ENCODE data around the gene ZMYM3. TPM values are rescaled to one million over a fixed set of nuclear protein-coding genes. Genes with fewer than 3 reads are reported as not detected.

The ZMYM3 gene
- total RNA-seq, 2 experiments from 2014 or later = 23.8 to 40.3 TPM

- Histone ChIP-seq H2AFZ (ENCODE audit: low read length) (peak overlapping the region; percentile 87), H3K79me2 (ENCODE audit: insufficient read depth, low read depth, low read length) (peaks cover 24% of the 10 kb centered on the region; the same call in 1 of the 2 replicates), H3K27ac (ENCODE audit: low read depth, low read length, poor library complexity, severe bottlenecking) (peak overlapping the region; percentile 80), H3K4me3 (ENCODE audit: low read depth, low read length, poor library complexity, severe bottlenecking) (peak overlapping the region; percentile 93), H4K20me1 (ENCODE audit: insufficient read depth, low read length) (no peaks in the 10 kb centered on the region), H3K9me2 (ENCODE audit: insufficient read depth, low read length) (no peaks in the 10 kb centered on the region), H3K4me1 (ENCODE audit: insufficient read depth, low read length, poor library complexity, severe bottlenecking) (peaks cover 24% of the 10 kb centered on the region), H3K36me3 (ENCODE audit: insufficient read depth, low read length) (no peaks in the 10 kb centered on the region), H3K4me2 (ENCODE audit: low read length) (peak overlapping the region; percentile 83), H3K9me3 (ENCODE audit: low read length) (no peaks in the 10 kb centered on the region)
- ChIA-PET POLR2A (interaction anchor here (0.6 to 3.4 kb wide), 12 partner anchors 16 to 334 kb away, joined by 3 to 46 read pairs (median 3); partner anchors contain the start of genes NONO, SNX12, TAF1 and ZMYM3), CTCF (ENCODE audit: unreplicated experiment) (interaction anchor here (0.7 to 1.2 kb wide), 2 partner anchors 16 to 18 kb away, joined by 4 read pairs; no protein-coding TSS in a partner anchor)
- TF ChIP-seq EZH2phosphoT487 (IDR thresholded peaks at IDR 0.05; ENCODE audit: borderline replicate concordance, low read depth, low read length) = no peak
- peak; percentile 72 for DNase-seq (ENCODE audit: low spot score)
- intact Hi-C loops (cut with micrococcal nuclease; ENCODE audit: unreplicated experiment) = loop anchor here (5.0 kb wide), 1 partner anchor 54 kb away; the partner anchor contains the start of gene ZMYM3
- no TSS peak for BruUV-seq (replicated peaks)
These were observed 55.9 kb downstream of the ZMYM3 start for GRCh38 chrX:71198066-71198465.

GRCh38 chrX:71195964-71196649 lies 57.8 kb downstream of the ZMYM3 start:
- DNase-seq (ENCODE audit: low spot score) = peak; percentile 33
- intact Hi-C loops (cut with micrococcal nuclease; ENCODE audit: unreplicated experiment) = loop anchor here (2.0 to 5.0 kb wide), 2 partner anchors 13 to 56 kb away; partner anchors contain the start of gene ZMYM3
- H3K4me2 ChIP-seq (ENCODE audit: low read length) = peak overlapping the region; percentile 83
- H3K4me3 ChIP-seq (ENCODE audit: low read depth, low read length, poor library complexity, severe bottlenecking) = peak overlapping the region; percentile 93
- H4K20me1 ChIP-seq (ENCODE audit: insufficient read depth, low read length) = no peaks in the 10 kb centered on the region
- H3K9me3 ChIP-seq (ENCODE audit: low read length) = no peaks in the 10 kb centered on the region
- H3K79me2 ChIP-seq (ENCODE audit: insufficient read depth, low read depth, low read length) = peaks cover 24% of the 10 kb centered on the region; the same call in 1 of the 2 replicates
- BruUV-seq (replicated peaks) = no TSS peak
- peak overlapping the region; percentile 80 for H3K27ac ChIP-seq (ENCODE audit: low read depth, low read length, poor library complexity, severe bottlenecking)
- H3K4me1 ChIP-seq (ENCODE audit: insufficient read depth, low read length, poor library complexity, severe bottlenecking) = peaks cover 24% of the 10 kb centered on the region
- no peaks in the 10 kb centered on the region for H3K9me2 ChIP-seq (ENCODE audit: insufficient read depth, low read length)
- CTCF ChIA-PET (ENCODE audit: unreplicated experiment) = no interaction called here
- POLR2A ChIA-PET = interaction anchor here (0.6 to 3.4 kb wide), 8 partner anchors 14 to 340 kb away, joined by 3 to 46 read pairs (median 4); partner anchors contain the start of genes TAF1 and ZMYM3
- H3K36me3 ChIP-seq (ENCODE audit: insufficient read depth, low read length) = no peaks in the 10 kb centered on the region
- peak overlapping the region; percentile 57; the same call in 1 of the 2 replicates for H2AFZ ChIP-seq (ENCODE audit: low read length)
- no peak for TF ChIP-seq CTCF (conservative IDR thresholded peaks at IDR 0.05; ENCODE audit: low read length)
- no peak for TF ChIP-seq EZH2phosphoT487 (IDR thresholded peaks at IDR 0.05; ENCODE audit: borderline replicate concordance, low read depth, low read length)

- H2AFZ ChIP-seq (ENCODE audit: low read length) = no peak overlapping the region
These were observed 62.7 kb downstream of the ZMYM3 start for GRCh38 chrX:71191248-71191647.

More at GRCh38 chrX:71191248-71191647, 62.7 kb downstream of the ZMYM3 start:
- Histone ChIP-seq H4K20me1 (ENCODE audit: insufficient read depth, low read length) (no peaks in the 10 kb centered on the region), H3K79me2 (ENCODE audit: insufficient read depth, low read depth, low read length) (peaks cover 7% of the 10 kb centered on the region; the same call in 1 of the 2 replicates), H3K4me2 (ENCODE audit: low read length) (no peak overlapping the region), H3K4me1 (ENCODE audit: insufficient read depth, low read length, poor library complexity, severe bottlenecking) (peaks cover 6% of the 10 kb centered on the region), H3K9me3 (ENCODE audit: low read length) (no peaks in the 10 kb centered on the region), H3K4me3 (ENCODE audit: low read depth, low read length, poor library complexity, severe bottlenecking) (no peak overlapping the region), H3K27ac (ENCODE audit: low read depth, low read length, poor library complexity, severe bottlenecking) (no peak overlapping the region), H3K9me2 (ENCODE audit: insufficient read depth, low read length) (no peaks in the 10 kb centered on the region), H3K36me3 (ENCODE audit: insufficient read depth, low read length) (peaks cover 4% of the 10 kb centered on the region)
- BruUV-seq (replicated peaks) = no TSS peak
- intact Hi-C loops (cut with micrococcal nuclease; ENCODE audit: unreplicated experiment) = no loop called here
- DNase-seq (ENCODE audit: low spot score) = no peak
- TF ChIP-seq CTCF (conservative IDR thresholded peaks at IDR 0.05; ENCODE audit: low read length) = no peak
- no peak for TF ChIP-seq EZH2phosphoT487 (IDR thresholded peaks at IDR 0.05; ENCODE audit: borderline replicate concordance, low read depth, low read length)
- ChIA-PET CTCF (ENCODE audit: unreplicated experiment) (no interaction called here), POLR2A (no interaction called here)

Other genes starting within 250 kb of the ZMYM3 start
- gene SNX12, start 185.8 kb downstream of the ZMYM3 start, total RNA-seq (2014; rRNA removed; shearing (Covaris generic)) = 21.3 and 24.8 TPM in 2 replicates
- gene SNX12, start 185.8 kb downstream of the ZMYM3 start, total RNA-seq (2022) = 27.4 and 28.7 TPM in 2 replicates
- gene FOXO4, start 158.3 kb downstream of the ZMYM3 start, total RNA-seq (2014; rRNA removed; shearing (Covaris generic)) = 3.8 and 6.7 TPM in 2 replicates
- 12.1 and 12.8 TPM in 2 replicates for gene FOXO4, start 158.3 kb downstream of the ZMYM3 start, total RNA-seq (2022)
- gene CXorf65, start 147.4 kb downstream of the ZMYM3 start, total RNA-seq (2014; rRNA removed; shearing (Covaris generic)) = 1.1 and 3.2 TPM in 2 replicates
- 1.8 and 5.1 TPM in 2 replicates for gene CXorf65, start 147.4 kb downstream of the ZMYM3 start, total RNA-seq (2022)
- 20.5 and 21.5 TPM in 2 replicates for gene IL2RG, start 142.6 kb downstream of the ZMYM3 start, total RNA-seq (2014; rRNA removed; shearing (Covaris generic))
- gene IL2RG, start 142.6 kb downstream of the ZMYM3 start, total RNA-seq (2022) = 33.3 and 33.6 TPM in 2 replicates
- gene MED12, start 135.5 kb downstream of the ZMYM3 start, total RNA-seq (2014; rRNA removed; shearing (Covaris generic)) = 20.5 and 23.1 TPM in 2 replicates
- 31.1 and 38.8 TPM in 2 replicates for gene MED12, start 135.5 kb downstream of the ZMYM3 start, total RNA-seq (2022)
- 0.51 and 0.57 TPM in 2 replicates for gene NLGN3, start 109.3 kb downstream of the ZMYM3 start, total RNA-seq (2014; rRNA removed; shearing (Covaris generic))
- 1.3 and 1.7 TPM in 2 replicates for gene NLGN3, start 109.3 kb downstream of the ZMYM3 start, total RNA-seq (2022)
- not detected in 2 replicates for gene GJB1, start 30.9 kb downstream of the ZMYM3 start, total RNA-seq (2014; rRNA removed; shearing (Covaris generic))
- not detected in 2 replicates for gene GJB1, start 30.9 kb downstream of the ZMYM3 start, total RNA-seq (2022)
- gene NONO, start 29.5 kb upstream of the ZMYM3 start, total RNA-seq (2014; rRNA removed; shearing (Covaris generic)) = 379 and 508 TPM in 2 replicates
- 488 and 532 TPM in 2 replicates for gene NONO, start 29.5 kb upstream of the ZMYM3 start, total RNA-seq (2022)
- gene ITGB1BP2, start 47.6 kb upstream of the ZMYM3 start, total RNA-seq (2014; rRNA removed; shearing (Covaris generic)) = 7.8 and 8.8 TPM in 2 replicates
- 7.5 and 8.9 TPM in 2 replicates for gene ITGB1BP2, start 47.6 kb upstream of the ZMYM3 start, total RNA-seq (2022)
- 30.2 and 50.8 TPM in 2 replicates for gene TAF1, start 112.2 kb upstream of the ZMYM3 start, total RNA-seq (2014; rRNA removed; shearing (Covaris generic))
- gene TAF1, start 112.2 kb upstream of the ZMYM3 start, total RNA-seq (2022) = 48.2 and 52.2 TPM in 2 replicates